ENCODE measurements around the gene TAOK2.

DNA sequence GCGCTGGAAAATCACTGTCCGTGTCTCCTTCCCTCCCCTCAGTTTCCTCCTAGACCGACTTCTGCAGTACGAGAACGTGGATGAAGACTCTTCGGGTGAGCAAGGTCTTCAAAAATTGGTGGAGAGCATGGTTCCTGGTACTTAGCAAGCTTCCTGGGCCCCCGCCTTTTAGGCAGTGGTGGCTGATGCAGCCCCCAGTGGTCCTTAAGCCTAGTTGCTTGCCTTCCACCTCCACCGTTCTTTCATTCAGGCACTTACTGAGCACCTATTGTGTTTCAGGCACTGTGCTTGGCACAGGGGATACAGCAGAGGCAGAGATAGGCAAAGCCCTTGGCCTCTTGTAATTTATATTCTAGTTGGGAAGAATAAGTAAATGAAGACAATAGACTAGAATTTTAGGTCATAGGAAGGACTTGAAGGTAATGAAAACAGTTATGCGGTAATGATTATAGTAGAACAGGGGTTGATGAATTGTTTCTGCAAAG, 23.1 kb downstream of the TAOK2 start:
- TF ChIP-seq, protein P1, sequence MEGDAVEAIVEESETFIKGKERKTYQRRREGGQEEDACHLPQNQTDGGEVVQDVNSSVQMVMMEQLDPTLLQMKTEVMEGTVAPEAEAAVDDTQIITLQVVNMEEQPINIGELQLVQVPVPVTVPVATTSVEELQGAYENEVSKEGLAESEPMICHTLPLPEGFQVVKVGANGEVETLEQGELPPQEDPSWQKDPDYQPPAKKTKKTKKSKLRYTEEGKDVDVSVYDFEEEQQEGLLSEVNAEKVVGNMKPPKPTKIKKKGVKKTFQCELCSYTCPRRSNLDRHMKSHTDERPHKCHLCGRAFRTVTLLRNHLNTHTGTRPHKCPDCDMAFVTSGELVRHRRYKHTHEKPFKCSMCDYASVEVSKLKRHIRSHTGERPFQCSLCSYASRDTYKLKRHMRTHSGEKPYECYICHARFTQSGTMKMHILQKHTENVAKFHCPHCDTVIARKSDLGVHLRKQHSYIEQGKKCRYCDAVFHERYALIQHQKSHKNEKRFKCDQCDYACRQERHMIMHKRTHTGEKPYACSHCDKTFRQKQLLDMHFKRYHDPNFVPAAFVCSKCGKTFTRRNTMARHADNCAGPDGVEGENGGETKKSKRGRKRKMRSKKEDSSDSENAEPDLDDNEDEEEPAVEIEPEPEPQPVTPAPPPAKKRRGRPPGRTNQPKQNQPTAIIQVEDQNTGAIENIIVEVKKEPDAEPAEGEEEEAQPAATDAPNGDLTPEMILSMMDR (IDR thresholded peaks at IDR 0.05) = no peak
- TF ChIP-seq POLR2A (IDR thresholded peaks at IDR 0.05) = no peak

Data from uterus (tissue), 2 donors.